ENCODE measurements around the gene INPP5D. TPM values are rescaled to one million over a fixed set of nuclear protein-coding genes. Genes with fewer than 3 reads are reported as not detected.
"Not testable (repeated sequence)": the region's sequence is repeated elsewhere in the genome, so short reads cannot be mapped to it uniquely, and the experiment has no call there.

INPP5D gene
- total and polyA plus RNA-seq, 5 donors from 2014 or later, result 56.9 to 278 (median 69.9) TPM

DNA sequence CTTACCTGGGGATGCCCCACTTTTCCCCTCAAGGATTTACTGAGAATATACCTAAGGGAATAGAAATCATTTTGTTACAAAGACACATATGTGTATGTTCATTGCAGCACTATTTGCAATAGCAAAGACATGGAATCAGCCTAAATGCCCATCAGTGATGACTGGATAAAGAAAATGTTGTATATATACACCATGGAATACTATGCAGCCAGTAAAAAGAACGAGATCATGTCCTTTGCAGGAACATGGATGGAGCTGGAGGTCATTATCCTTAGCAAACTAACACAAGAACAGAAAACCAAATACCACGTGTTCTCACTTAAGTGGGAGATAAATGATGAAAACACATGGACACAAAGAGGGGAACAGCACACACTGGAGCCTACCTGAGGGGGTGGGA, 63.4 kb downstream of the INPP5D start:
- not testable (repeated sequence) for DNase-seq; H3K4me3 ChIP-seq (ENCODE audit: low read depth, low read length); H3K27me3 Mint-ChIP-seq; H3K27me3 ChIP-seq (ENCODE audit: control insufficient read depth, insufficient read depth, low read length); H3K27ac ChIP-seq (ENCODE audit: insufficient read depth, low read length, poor library complexity, severe bottlenecking); H3K9me3 ChIP-seq (ENCODE audit: control insufficient read depth in 2 of 2, low read length in 2 of 2); ATAC-seq (ENCODE audit: low read depth in 2 of 2); H3K4me1 ChIP-seq (ENCODE audit: control insufficient read depth, insufficient read depth, low read length, poor library complexity, severe bottlenecking); H3K9me3 Mint-ChIP-seq
- H3K4me3 Mint-ChIP-seq, result peak overlapping the region in 1 of 4 donors; percentile 15
- peaks cover 38% of the 10 kb centered on the region for H3K36me3 Mint-ChIP-seq
- peak overlapping the region in 1 of 3 donors; percentile 27 for H3K27ac Mint-ChIP-seq
- peaks cover 12 to 24% (median 14%) of the 10 kb centered on the region in 4 donors for H3K4me1 Mint-ChIP-seq
- H3K36me3 ChIP-seq (ENCODE audit: control insufficient read depth, insufficient read depth, low read length), result peaks cover 74% of the 10 kb centered on the region

DNA sequence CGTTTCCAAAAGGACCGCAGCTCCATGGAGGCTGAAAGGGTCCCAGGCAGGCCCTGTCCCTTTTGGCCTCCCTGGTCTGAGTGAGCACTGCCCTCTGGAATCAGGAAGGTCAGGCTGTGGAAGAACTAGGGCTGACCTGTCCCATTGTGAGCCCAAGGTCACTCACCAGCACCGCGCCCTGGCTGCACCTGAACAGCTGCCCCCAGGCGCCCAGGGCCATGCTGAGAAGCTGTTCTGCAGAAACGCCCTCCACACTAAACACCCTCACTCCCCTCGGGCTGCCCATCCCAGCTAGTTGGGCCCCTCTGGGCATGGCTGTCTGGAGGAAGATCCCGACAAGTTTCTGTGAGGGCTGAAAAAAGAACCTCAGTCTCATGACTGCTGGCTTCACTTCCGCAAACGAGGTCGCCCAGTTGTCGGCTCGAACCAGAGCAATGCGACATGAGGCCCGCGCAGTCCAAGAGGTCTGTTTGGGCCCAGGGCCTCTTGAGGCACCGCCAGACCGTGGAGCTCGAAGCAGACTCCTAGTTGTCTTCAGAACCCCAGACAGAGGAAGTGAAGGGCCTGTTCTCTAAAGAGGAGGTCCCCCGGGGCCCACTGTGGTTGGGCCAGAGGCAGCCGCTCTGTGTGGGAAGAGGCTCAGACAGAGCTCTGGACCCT, 64.4 kb downstream of the INPP5D start:
- no peak overlapping the region for H3K27ac ChIP-seq (ENCODE audit: insufficient read depth, low read length, poor library complexity, severe bottlenecking)
- Mint-ChIP-seq H3K27ac (peak overlapping the region in 1 of 3 donors; percentile 92), H3K9me3 (peaks cover 0 to 1% (median 0%) of the 10 kb centered on the region in 7 donors), H3K4me1 (peaks cover 4 to 19% (median 6%) of the 10 kb centered on the region in 4 donors), H3K36me3 (peaks cover 32% of the 10 kb centered on the region), H3K27me3 (no peaks in the 10 kb centered on the region), H3K4me3 (no peak overlapping the region)
- no peaks in the 10 kb centered on the region for H3K9me3 ChIP-seq (ENCODE audit: control insufficient read depth in 2 of 2, low read length in 2 of 2)
- H3K36me3 ChIP-seq (ENCODE audit: control insufficient read depth, insufficient read depth, low read length), result peaks cover 77% of the 10 kb centered on the region
- H3K27me3 ChIP-seq (ENCODE audit: control insufficient read depth, insufficient read depth, low read length), result no peaks in the 10 kb centered on the region
- DNase-seq (no peak), ATAC-seq (ENCODE audit: low read depth in 2 of 2) (peak; percentile 43 to 60)
- peaks cover 3% of the 10 kb centered on the region for H3K4me1 ChIP-seq (ENCODE audit: control insufficient read depth, insufficient read depth, low read length, poor library complexity, severe bottlenecking)
- H3K4me3 ChIP-seq (ENCODE audit: low read depth, low read length), result no peak overlapping the region

DNA sequence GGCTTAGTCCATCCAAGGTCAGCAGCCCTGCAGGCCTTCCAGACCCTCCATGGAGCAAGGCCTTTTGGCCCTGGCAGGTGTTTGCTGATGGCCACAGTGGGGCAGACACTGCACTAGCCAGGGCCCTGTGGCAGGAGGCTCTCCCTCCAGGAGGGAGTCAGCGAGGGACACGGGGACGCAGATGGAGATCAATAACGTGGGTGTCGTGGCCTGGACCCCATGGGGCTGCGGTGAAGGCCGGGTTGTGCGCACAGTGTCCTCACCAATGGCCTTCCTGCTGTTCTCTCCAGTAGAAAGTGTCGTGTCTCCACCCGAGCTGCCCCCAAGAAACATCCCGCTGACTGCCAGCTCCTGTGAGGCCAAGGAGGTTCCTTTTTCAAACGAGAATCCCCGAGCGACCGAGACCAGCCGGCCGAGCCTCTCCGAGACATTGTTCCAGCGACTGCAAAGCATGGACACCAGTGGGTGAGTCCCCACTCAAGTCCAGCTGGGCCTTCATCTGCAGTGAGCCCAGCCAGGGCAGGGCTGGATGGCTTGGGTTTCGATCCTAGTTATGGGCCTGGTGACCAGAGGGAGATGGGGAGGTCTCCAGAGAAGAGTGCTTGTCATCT, 65.4 kb downstream of the INPP5D start:
- peaks cover 0 to 1% (median 0%) of the 10 kb centered on the region in 7 donors for H3K9me3 Mint-ChIP-seq
- no peak overlapping the region for H3K4me3 Mint-ChIP-seq
- H3K36me3 Mint-ChIP-seq, result peaks cover 37% of the 10 kb centered on the region
- no peak overlapping the region for H3K27ac Mint-ChIP-seq
- Histone ChIP-seq H3K27me3 (ENCODE audit: control insufficient read depth, insufficient read depth, low read length) (no peaks in the 10 kb centered on the region), H3K36me3 (ENCODE audit: control insufficient read depth, insufficient read depth, low read length) (peaks cover 88% of the 10 kb centered on the region), H3K9me3 (ENCODE audit: control insufficient read depth in 2 of 2, low read length in 2 of 2) (no peaks in the 10 kb centered on the region), H3K4me1 (ENCODE audit: control insufficient read depth, insufficient read depth, low read length, poor library complexity, severe bottlenecking) (peaks cover 5% of the 10 kb centered on the region), H3K4me3 (ENCODE audit: low read depth, low read length) (no peak overlapping the region), H3K27ac (ENCODE audit: insufficient read depth, low read length, poor library complexity, severe bottlenecking) (no peak overlapping the region)
- ATAC-seq (ENCODE audit: low read depth in 2 of 2), result no peak
- H3K27me3 Mint-ChIP-seq, result no peaks in the 10 kb centered on the region
- no peak for DNase-seq
- H3K4me1 Mint-ChIP-seq, result peaks cover 4 to 24% (median 8%) of the 10 kb centered on the region in 4 donors

DNA sequence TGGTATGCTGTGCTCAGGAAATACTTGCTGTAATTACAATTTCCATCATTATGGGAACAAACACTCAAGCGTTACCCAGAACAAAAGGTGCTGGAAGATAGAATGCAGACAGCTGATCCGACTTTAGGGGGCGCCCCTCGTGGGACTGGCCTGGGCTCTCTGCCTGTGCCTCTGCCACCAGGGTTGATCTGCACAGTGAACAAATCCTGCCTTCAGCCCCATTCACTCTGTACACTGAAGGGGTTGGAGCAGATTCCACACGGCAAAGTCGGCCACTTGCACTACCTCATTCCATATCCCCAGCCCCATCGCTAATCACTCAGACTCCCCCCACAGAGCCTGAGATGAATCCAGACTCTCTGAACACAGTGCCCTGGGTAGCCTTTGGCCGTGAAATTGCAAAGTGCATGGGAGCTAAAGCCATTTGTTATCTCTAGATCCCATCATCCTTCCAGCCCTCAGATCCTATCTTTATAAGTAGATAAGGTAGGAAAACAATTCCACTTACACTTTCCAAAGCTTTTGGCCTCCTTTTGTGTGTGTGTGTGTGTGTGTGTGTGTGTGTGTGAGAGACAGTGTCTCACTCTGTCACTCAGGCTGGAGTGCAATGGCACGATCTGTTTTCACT, 69.3 kb downstream of the INPP5D start:
- Mint-ChIP-seq H3K4me3 (no peak overlapping the region), H3K36me3 (peaks cover 48% of the 10 kb centered on the region), H3K4me1 (peaks cover 1 to 32% (median 10%) of the 10 kb centered on the region in 4 donors), H3K27me3 (no peaks in the 10 kb centered on the region), H3K27ac (peak overlapping the region in 1 of 3 donors; percentile 53), H3K9me3 (peaks cover 0 to 4% (median 1%) of the 10 kb centered on the region in 7 donors)
- no peaks in the 10 kb centered on the region for H3K9me3 ChIP-seq (ENCODE audit: control insufficient read depth in 2 of 2, low read length in 2 of 2)
- H3K36me3 ChIP-seq (ENCODE audit: control insufficient read depth, insufficient read depth, low read length), result peaks cover 96% of the 10 kb centered on the region
- DNase-seq, result no peak
- ATAC-seq (ENCODE audit: low read depth in 2 of 2), result no peak
- H3K4me3 ChIP-seq (ENCODE audit: low read depth, low read length), result no peak overlapping the region
- peaks cover 5% of the 10 kb centered on the region for H3K4me1 ChIP-seq (ENCODE audit: control insufficient read depth, insufficient read depth, low read length, poor library complexity, severe bottlenecking)
- peak overlapping the region; percentile 38 for H3K27ac ChIP-seq (ENCODE audit: insufficient read depth, low read length, poor library complexity, severe bottlenecking)
- H3K27me3 ChIP-seq (ENCODE audit: control insufficient read depth, insufficient read depth, low read length), result no peaks in the 10 kb centered on the region

DNA sequence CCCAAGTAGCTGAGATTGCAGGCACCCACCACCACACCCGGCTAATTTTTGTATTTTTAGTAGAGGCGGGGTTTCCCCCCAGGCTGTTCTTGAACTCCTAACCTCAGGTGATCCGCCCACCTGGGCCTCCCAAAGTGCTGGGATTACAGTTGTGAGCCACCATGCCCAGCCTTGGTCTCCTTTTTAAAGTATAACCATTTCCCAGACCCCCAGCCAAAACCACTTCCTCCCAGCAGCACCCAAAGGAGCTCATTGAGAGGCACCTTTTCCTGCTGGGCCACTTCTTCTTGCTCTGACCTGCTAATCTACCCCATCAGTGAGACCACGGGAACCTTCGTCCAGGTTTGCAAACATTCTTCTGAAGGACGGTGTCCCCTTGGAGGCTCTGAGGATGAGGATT, 69.9 kb downstream of the INPP5D start:
- no peak for ATAC-seq (ENCODE audit: low read depth in 2 of 2)
- no peak overlapping the region for H3K4me3 Mint-ChIP-seq
- no peaks in the 10 kb centered on the region for H3K27me3 Mint-ChIP-seq
- peaks cover 0 to 6% (median 3%) of the 10 kb centered on the region in 7 donors for H3K9me3 Mint-ChIP-seq
- Histone ChIP-seq H3K4me3 (ENCODE audit: low read depth, low read length) (no peak overlapping the region), H3K4me1 (ENCODE audit: control insufficient read depth, insufficient read depth, low read length, poor library complexity, severe bottlenecking) (peaks cover 5% of the 10 kb centered on the region), H3K36me3 (ENCODE audit: control insufficient read depth, insufficient read depth, low read length) (peaks cover 96% of the 10 kb centered on the region), H3K27ac (ENCODE audit: insufficient read depth, low read length, poor library complexity, severe bottlenecking) (no peak overlapping the region), H3K27me3 (ENCODE audit: control insufficient read depth, insufficient read depth, low read length) (no peaks in the 10 kb centered on the region), H3K9me3 (ENCODE audit: control insufficient read depth in 2 of 2, low read length in 2 of 2) (peaks cover 0 to 2% of the 10 kb centered on the region in 2 experiments)
- H3K4me1 Mint-ChIP-seq, result peaks cover 6 to 32% (median 12%) of the 10 kb centered on the region in 4 donors
- peak overlapping the region; percentile 15 to 91 (median 53) for H3K27ac Mint-ChIP-seq
- peaks cover 53% of the 10 kb centered on the region for H3K36me3 Mint-ChIP-seq
- DNase-seq, result no peak

DNA sequence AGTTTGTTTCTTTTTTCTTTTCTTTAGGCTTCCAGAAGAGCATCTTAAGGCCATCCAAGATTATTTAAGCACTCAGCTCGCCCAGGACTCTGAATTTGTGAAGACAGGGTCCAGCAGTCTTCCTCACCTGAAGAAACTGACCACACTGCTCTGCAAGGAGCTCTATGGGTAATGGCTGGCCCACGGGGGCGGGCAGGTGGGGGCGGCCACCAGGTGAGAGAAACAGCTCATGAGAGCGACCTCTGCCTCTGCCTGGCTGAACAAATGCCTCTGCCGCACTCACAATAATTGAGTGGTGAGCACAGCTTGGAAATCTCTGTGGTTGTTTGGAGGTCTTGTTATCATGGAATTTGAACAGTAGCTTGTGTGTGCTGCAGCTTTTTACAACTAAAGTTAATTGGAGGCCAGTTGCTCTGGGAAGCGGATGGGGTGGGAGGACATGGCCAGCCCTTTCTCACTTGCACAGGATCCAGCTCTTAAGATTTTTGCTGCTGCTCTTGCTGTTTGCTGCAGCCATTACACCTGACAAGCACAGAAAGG, 70.4 kb downstream of the INPP5D start:
- Mint-ChIP-seq H3K36me3 (peaks cover 57% of the 10 kb centered on the region), H3K27me3 (no peaks in the 10 kb centered on the region), H3K4me1 (peaks cover 6 to 32% (median 12%) of the 10 kb centered on the region in 4 donors), H3K9me3 (peaks cover 0 to 6% (median 3%) of the 10 kb centered on the region in 7 donors), H3K4me3 (no peak overlapping the region), H3K27ac (peak overlapping the region; percentile 15 to 91 (median 53))
- DNase-seq (no peak), ATAC-seq (ENCODE audit: low read depth in 2 of 2) (no peak)
- Histone ChIP-seq H3K27me3 (ENCODE audit: control insufficient read depth, insufficient read depth, low read length) (no peaks in the 10 kb centered on the region), H3K9me3 (ENCODE audit: control insufficient read depth in 2 of 2, low read length in 2 of 2) (peaks cover 0 to 3% of the 10 kb centered on the region in 2 experiments), H3K4me1 (ENCODE audit: control insufficient read depth, insufficient read depth, low read length, poor library complexity, severe bottlenecking) (peaks cover 5% of the 10 kb centered on the region), H3K4me3 (ENCODE audit: low read depth, low read length) (no peak overlapping the region), H3K27ac (ENCODE audit: insufficient read depth, low read length, poor library complexity, severe bottlenecking) (no peak overlapping the region), H3K36me3 (ENCODE audit: control insufficient read depth, insufficient read depth, low read length) (peaks cover 95% of the 10 kb centered on the region)

DNA sequence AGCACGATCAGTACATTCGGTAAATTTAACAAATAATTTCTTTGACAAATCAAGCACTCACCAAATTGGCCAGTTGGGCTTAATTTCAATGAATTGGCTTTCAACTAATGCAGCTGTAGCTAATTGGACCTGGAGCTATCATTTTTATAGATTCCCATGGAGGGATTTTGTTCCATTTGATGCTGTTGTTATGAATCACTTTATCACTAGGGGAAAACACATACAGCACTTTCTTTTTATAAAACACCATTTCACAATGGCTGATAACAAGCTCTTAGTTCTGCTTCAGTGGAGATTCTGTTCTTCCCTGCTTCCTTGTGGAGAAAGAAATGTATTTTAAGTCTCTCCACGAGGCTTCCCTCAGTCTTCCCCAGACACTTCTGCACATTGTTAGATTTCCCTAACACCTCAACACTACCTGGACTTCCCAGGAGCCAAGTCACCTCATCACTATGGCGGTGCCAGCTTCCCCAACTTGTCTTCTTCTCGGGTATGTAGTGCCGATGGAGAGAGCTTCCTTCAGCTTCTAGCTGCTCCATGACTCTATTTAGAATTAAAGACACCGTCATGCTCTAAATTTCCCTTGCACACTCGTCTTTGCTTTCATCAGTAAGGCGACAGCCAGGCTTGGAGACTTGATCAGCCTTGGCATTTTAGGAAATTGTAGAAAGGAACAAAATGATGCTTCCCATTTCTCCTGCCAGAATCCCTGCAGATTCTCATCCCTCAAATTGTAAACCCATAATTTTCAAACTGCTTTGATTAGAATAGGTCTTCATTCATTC, 72.0 kb downstream of the INPP5D start:
- Histone ChIP-seq H3K9me3 (ENCODE audit: control insufficient read depth in 2 of 2, low read length in 2 of 2) (peaks cover 0 to 6% of the 10 kb centered on the region in 2 experiments), H3K36me3 (ENCODE audit: control insufficient read depth, insufficient read depth, low read length) (peaks cover 92% of the 10 kb centered on the region), H3K27ac (ENCODE audit: insufficient read depth, low read length, poor library complexity, severe bottlenecking) (no peak overlapping the region), H3K27me3 (ENCODE audit: control insufficient read depth, insufficient read depth, low read length) (no peaks in the 10 kb centered on the region), H3K4me1 (ENCODE audit: control insufficient read depth, insufficient read depth, low read length, poor library complexity, severe bottlenecking) (peaks cover 5% of the 10 kb centered on the region), H3K4me3 (ENCODE audit: low read depth, low read length) (no peak overlapping the region)
- H3K9me3 Mint-ChIP-seq, result peaks cover 0 to 6% (median 3%) of the 10 kb centered on the region in 7 donors
- no peaks in the 10 kb centered on the region for H3K27me3 Mint-ChIP-seq
- H3K4me1 Mint-ChIP-seq, result peaks cover 6 to 34% (median 10%) of the 10 kb centered on the region in 4 donors
- no peak for ATAC-seq (ENCODE audit: low read depth in 2 of 2)
- peaks cover 61% of the 10 kb centered on the region for H3K36me3 Mint-ChIP-seq
- no peak for DNase-seq
- peak overlapping the region in 1 of 3 donors; percentile 49 for H3K27ac Mint-ChIP-seq
- no peak overlapping the region for H3K4me3 Mint-ChIP-seq
